GF-D8 (cell line): Measurements from ENCODE around the gene GJC1.
"Not testable (repeated sequence)": the region's sequence is repeated elsewhere in the genome, so short reads cannot be mapped to it uniquely, and the experiment has no call there.

Experiments
- DNase-seq: peaks from one replicate; lab custom pipeline; 2025; lab: John Stamatoyannopoulos, UW

The GJC1 gene

GRCh38 chr17:44844390-44844830 lies 14.3 kb upstream of the GJC1 start:
- DNase-seq, result no peak

- DNase-seq, result no peak
Measured at GRCh38 chr17:44842748-44843147, 12.7 kb upstream of the GJC1 start.

- no peak for DNase-seq
Measured at GRCh38 chr17:44840936-44841335, 10.8 kb upstream of the GJC1 start.

- no peak for DNase-seq
Measured at GRCh38 chr17:44840274-44840673, 10.2 kb upstream of the GJC1 start.

- no peak for DNase-seq
Measured at GRCh38 chr17:44837196-44837595, 7.1 kb upstream of the GJC1 start.

GRCh38 chr17:44832805-44833204 lies 2.7 kb upstream of the GJC1 start:
- DNase-seq, result no peak

- no peak for DNase-seq
Measured at GRCh38 chr17:44831371-44831770, 1.3 kb upstream of the GJC1 start.

GRCh38 chr17:44830359-44831288 lies 537 bp upstream of the GJC1 start:
- no peak for DNase-seq

GRCh38 chr17:44828919-44829522 lies 1.1 kb downstream of the GJC1 start:
- DNase-seq, result no peak

- DNase-seq, result no peak
Measured at GRCh38 chr17:44827863-44828262, 2.2 kb downstream of the GJC1 start.

GRCh38 chr17:44826123-44826790 lies 3.8 kb downstream of the GJC1 start:
- no peak for DNase-seq

- DNase-seq, result not testable (repeated sequence)
Measured at GRCh38 chr17:44825236-44825635, 4.9 kb downstream of the GJC1 start.

- DNase-seq, result no peak
Measured at GRCh38 chr17:44820631-44821212, 9.4 kb downstream of the GJC1 start.

GRCh38 chr17:44818508-44818907 lies 11.6 kb downstream of the GJC1 start:
- DNase-seq, result not testable (repeated sequence)

GRCh38 chr17:44812263-44812662 lies 17.8 kb downstream of the GJC1 start:
- DNase-seq, result no peak

GRCh38 chr17:44808656-44809388 lies 21.3 kb downstream of the GJC1 start:
- DNase-seq, result not testable (repeated sequence)

GRCh38 chr17:44808156-44808555 lies 21.9 kb downstream of the GJC1 start:
- no peak for DNase-seq

GRCh38 chr17:44807817-44808155 lies 22.3 kb downstream of the GJC1 start:
- DNase-seq, result no peak

- DNase-seq, result no peak
Measured at GRCh38 chr17:44807093-44807816, 22.8 kb downstream of the GJC1 start.

- no peak for DNase-seq
Measured at GRCh38 chr17:44804302-44805089, 25.6 kb downstream of the GJC1 start.
